ENCODE results near the gene CTBP1. TPM values are rescaled to one million over a fixed set of nuclear protein-coding genes. Genes with fewer than 3 reads are reported as not detected.

The CTBP1 gene
- total and polyA plus RNA-seq, 2 experiments from 2014 or later = 152 to 431 TPM

DNA sequence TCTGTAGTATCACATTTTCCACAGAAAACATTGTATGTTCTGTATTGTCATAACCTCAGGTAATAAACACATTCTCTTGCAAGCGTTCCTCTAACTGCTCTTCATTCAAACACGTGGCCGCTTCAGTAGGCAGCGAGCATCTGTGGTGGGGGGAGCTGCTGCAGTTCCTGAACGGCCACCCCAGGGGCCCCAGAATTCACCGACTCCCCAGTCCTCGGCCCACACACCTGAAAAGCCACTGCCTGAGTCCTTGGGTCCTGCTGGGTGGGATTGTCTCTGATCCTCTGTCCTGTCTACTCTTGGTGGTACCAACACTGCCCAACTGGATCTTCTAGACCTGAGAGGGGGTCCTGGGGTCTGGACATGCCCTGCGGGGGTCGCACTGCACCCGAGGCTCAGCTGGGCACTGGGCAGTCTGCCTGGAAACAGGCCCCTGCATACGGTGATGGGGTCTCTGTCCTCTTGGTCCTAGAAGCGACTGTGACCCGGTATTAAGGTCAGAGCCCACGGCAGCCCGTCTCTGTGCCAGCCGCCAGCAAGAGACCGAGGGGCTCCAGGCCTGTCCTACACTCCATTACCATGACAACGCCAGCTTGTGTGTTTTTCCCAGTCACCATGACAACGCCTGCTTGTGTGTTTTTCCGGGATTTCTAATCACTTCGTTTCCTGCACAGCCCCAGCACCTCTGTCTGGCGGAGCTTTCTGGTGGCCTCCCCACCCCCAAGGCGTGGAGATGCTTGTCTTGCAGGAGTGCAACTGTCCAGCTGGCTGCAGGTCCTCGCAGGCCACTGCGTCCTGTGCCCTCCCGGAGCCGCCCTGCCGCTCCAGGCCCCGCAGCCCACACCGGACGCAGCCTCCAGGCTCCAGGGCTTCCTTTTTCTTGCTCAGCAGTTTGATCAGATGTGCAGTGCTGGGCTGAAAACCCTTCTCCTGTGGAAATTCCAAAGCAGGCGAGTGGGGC lies 16.0 kb downstream of the CTBP1 start:
- H3K4me1 ChIP-seq (ENCODE audit: low read depth) = no peaks in the 10 kb centered on the region
- DNase-seq (ENCODE audit: low read depth in 1 of 2, low spot score in 1 of 2) = peak in 1 of 2 donors; percentile 88
- no peaks in the 10 kb centered on the region for H3K9me3 ChIP-seq (ENCODE audit: low read depth)
- peaks cover 12% of the 10 kb centered on the region for H3K36me3 ChIP-seq
- H3K4me3 ChIP-seq = no peak overlapping the region
- TF ChIP-seq, protein P1, sequence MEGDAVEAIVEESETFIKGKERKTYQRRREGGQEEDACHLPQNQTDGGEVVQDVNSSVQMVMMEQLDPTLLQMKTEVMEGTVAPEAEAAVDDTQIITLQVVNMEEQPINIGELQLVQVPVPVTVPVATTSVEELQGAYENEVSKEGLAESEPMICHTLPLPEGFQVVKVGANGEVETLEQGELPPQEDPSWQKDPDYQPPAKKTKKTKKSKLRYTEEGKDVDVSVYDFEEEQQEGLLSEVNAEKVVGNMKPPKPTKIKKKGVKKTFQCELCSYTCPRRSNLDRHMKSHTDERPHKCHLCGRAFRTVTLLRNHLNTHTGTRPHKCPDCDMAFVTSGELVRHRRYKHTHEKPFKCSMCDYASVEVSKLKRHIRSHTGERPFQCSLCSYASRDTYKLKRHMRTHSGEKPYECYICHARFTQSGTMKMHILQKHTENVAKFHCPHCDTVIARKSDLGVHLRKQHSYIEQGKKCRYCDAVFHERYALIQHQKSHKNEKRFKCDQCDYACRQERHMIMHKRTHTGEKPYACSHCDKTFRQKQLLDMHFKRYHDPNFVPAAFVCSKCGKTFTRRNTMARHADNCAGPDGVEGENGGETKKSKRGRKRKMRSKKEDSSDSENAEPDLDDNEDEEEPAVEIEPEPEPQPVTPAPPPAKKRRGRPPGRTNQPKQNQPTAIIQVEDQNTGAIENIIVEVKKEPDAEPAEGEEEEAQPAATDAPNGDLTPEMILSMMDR (IDR thresholded peaks at IDR 0.05; ENCODE audit: low read depth, low read length) = no peak
- H3K27ac ChIP-seq = no peak overlapping the region
- H3K27me3 ChIP-seq = no peaks in the 10 kb centered on the region

DNA sequence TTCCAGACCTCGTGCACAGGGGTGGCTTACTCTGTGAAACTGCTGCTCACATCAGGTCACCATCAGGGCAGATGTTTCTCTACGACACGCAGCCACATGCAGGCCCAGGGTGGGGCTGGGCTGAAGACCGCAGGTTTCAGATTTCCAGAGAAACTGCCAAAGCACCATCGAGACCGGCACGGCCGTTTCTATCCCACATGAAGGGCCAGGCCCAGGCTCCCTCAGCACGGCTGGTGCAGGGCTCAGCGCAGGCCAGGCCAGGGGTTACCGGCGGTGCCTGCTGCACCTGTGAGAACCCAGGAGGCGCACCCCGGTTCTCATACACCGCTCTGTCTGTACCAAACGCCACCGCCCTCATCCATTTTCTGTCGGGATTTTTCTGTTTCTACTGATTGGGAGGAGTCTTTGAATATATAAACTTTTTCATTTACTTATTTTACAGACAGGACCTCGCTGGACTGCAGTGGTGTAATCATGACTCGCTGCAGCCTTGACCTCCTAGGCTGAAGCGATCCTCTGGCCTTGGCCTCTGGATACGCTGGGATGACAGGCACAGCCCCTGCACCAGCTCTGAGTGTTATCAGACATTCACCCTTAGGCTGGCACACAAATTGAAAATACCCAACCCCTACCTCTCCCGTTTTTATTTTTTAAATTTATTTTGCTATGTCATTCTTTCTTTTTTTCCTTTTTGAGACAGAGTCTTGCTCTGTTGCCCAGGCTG lies 17.1 kb downstream of the CTBP1 start:
- Histone ChIP-seq H3K9me3 (ENCODE audit: low read depth) (no peaks in the 10 kb centered on the region), H3K4me1 (ENCODE audit: low read depth) (no peaks in the 10 kb centered on the region), H3K27ac (no peak overlapping the region), H3K36me3 (peaks cover 12% of the 10 kb centered on the region), H3K27me3 (no peaks in the 10 kb centered on the region), H3K4me3 (no peak overlapping the region)
- TF ChIP-seq, protein P1 (IDR thresholded peaks at IDR 0.05; ENCODE audit: low read depth, low read length) = no peak
- DNase-seq (ENCODE audit: low read depth in 1 of 2, low spot score in 1 of 2) = no peak

DNA sequence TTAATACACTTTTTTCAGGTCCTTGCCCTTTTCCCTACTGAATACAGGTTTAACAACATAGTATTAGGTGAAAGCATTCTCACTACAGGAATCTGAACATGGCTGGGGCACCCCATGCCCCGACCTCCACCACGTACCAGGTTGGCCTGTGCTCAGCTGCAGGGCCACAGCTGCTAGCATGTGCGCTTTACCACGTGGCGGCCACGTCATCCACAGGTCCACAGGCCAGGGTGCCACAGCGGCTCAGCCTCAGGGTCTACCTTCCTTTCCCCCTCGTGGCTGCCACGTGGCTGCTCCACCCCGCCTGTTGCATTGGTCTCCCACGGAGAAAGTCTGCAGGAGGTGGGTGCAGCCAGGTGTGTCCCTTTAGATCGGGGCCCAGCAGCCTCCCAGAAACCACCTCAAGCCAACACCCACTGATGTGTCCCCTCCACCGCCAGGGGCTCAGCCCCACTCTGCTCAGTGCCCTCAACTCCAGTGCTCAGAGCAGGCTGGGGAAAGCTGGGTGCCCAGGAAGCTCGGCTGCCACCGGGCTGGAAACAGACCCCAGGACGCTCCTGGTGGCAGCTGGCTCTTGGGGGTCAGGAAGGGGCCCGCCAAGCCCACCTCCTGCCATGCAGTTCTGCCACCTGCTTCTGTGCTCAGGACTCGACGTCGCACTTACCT lies 17.8 kb downstream of the CTBP1 start:
- no peaks in the 10 kb centered on the region for H3K27me3 ChIP-seq
- H3K27ac ChIP-seq = no peak overlapping the region
- no peaks in the 10 kb centered on the region for H3K9me3 ChIP-seq (ENCODE audit: low read depth)
- H3K4me3 ChIP-seq = no peak overlapping the region
- peaks cover 19% of the 10 kb centered on the region for H3K36me3 ChIP-seq
- no peak for DNase-seq (ENCODE audit: low read depth in 1 of 2, low spot score in 1 of 2)
- H3K4me1 ChIP-seq (ENCODE audit: low read depth) = no peaks in the 10 kb centered on the region
- TF ChIP-seq, protein P1 (IDR thresholded peaks at IDR 0.05; ENCODE audit: low read depth, low read length) = no peak

DNA sequence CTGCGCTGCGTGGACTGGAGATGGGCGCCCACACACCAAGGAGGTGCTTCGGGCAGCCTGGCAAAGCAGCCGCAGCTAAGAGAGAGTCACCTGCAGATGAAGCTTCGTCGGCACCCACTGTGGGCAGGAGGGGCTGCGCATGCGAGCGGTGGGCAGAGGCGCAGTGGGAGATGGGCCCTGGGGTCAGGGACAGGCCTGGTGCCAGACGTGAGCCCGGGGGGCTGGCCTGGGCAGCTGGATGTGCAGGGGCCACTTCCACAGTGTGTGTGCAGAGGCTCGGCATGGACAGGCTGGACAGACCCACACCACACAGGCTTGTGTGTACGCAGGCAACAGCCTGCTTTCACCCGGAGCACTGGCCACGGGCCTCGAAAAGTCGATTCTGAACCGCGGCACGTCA lies 18.6 kb downstream of the CTBP1 start:
- Histone ChIP-seq H3K4me1 (ENCODE audit: low read depth) (no peaks in the 10 kb centered on the region), H3K27me3 (no peaks in the 10 kb centered on the region), H3K4me3 (no peak overlapping the region), H3K27ac (no peak overlapping the region), H3K36me3 (peaks cover 15% of the 10 kb centered on the region), H3K9me3 (ENCODE audit: low read depth) (no peaks in the 10 kb centered on the region)
- no peak for DNase-seq (ENCODE audit: low read depth in 1 of 2, low spot score in 1 of 2)
- TF ChIP-seq, protein P1 (IDR thresholded peaks at IDR 0.05; ENCODE audit: low read depth, low read length) = no peak

DNA sequence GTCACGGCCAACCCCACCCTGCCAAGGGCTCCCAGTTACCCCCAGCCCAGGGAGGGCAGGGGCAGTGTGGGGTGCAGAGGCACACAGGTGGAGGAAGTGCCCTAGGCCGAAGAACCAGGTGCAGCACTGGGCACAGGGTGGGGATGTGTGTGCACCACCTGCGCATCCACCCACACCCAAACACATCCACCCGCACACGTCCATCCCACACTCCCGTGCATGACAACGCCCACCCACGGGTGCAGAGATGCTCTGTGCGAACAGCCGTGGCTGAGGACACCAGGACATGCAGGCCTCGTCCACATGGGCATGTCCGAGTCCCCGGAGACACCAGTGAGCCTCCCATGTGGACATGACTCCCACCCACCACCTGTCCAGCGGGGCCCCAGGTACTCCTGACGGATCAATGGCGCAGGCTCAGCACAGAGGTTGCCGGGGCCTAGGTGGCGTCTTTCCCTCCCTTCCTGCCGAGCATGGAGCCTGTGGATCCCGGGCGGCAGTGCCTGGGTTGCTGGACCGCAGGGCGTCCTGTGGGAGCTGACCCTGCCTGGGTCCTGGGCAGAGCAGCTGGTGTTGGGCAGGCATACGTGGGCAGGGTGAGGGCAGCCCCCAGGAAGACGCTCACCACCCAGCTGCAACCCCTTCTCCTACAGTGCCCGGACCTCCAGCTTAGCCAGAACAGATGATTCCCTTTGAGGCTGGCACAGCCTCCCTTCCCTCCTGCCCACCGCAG lies 19.6 kb downstream of the CTBP1 start:
- no peaks in the 10 kb centered on the region for H3K27me3 ChIP-seq
- TF ChIP-seq, protein P1 (IDR thresholded peaks at IDR 0.05; ENCODE audit: low read depth, low read length) = no peak
- H3K4me3 ChIP-seq = no peak overlapping the region
- no peak overlapping the region for H3K27ac ChIP-seq
- no peaks in the 10 kb centered on the region for H3K9me3 ChIP-seq (ENCODE audit: low read depth)
- DNase-seq (ENCODE audit: low read depth in 1 of 2, low spot score in 1 of 2) = no peak
- no peaks in the 10 kb centered on the region for H3K4me1 ChIP-seq (ENCODE audit: low read depth)
- peaks cover 21% of the 10 kb centered on the region for H3K36me3 ChIP-seq
